Embryonic facial prominence (tissue), 1 donor: Measurements from ENCODE around the gene CDC37.
"Not testable (repeated sequence)": the region's sequence is repeated elsewhere in the genome, so short reads cannot be mapped to it uniquely, and the experiment has no call there.

Experiments used
- DNase-seq: peaks from one replicate; pipeline ENCODE4 v3.0.0-alpha.2; 2016; ENCODE audit errors: extremely low spot score

The CDC37 gene

DNA sequence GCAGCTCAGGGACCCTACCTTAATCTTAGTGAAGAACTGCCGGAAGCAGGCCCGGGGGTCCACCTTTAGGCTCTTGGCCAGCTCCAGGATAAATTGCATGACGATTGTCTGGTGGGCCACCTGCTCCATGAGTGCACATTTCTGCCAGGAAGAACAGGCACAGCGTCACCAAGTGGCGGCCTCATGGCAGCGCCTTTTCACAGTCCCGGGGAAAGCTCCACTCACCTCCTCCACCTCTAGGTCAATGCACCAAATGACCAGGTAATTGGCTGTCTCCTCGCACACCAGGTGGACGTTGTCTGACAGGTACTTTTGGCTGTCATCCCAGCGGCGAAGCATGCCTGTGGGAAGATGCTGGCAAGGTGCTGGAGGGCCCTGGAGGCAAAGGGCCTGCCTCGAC is 8.3 kb downstream of the CDC37 start:
- no peak for DNase-seq

DNA sequence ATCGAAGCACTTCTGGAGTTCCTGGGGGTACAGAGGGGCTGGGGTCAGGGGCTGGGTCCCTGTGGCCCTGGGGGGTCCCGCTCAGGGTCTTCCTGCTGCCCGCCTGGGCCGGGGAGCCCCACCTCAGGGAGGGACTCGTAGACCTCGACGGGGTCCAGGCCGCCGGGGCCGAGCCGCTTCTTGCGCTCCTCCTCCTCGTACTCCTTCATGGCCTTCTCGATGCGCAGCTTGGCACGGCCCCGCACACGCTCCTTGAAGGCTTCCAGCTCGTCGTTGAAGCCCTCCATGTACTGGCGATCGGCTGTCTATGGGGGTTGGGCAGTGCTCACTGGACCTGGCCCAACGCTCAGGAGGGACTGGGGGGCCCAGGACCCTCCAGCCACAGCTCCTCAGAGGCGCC is 10.2 kb downstream of the CDC37 start:
- DNase-seq: no peak

DNA sequence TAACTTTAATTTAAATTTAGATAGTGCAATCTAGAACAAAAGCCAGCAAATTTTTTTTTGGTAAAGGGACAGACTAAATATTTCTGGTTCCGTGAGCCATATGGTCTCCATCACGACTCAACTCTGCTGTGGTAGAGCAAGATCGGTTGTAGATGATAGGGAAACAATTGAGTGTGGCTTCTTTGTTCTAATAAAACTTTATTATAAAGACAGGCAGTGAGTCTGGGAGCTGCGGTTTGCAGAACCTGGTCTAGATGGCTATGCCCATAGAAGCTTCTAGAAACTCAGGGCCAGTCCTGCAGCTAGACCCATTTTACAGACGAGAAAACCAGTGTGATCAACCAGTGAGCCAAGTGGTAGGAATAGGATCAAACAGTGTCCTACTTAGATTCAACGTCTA is 11.2 kb downstream of the CDC37 start:
- DNase-seq: no peak

DNA sequence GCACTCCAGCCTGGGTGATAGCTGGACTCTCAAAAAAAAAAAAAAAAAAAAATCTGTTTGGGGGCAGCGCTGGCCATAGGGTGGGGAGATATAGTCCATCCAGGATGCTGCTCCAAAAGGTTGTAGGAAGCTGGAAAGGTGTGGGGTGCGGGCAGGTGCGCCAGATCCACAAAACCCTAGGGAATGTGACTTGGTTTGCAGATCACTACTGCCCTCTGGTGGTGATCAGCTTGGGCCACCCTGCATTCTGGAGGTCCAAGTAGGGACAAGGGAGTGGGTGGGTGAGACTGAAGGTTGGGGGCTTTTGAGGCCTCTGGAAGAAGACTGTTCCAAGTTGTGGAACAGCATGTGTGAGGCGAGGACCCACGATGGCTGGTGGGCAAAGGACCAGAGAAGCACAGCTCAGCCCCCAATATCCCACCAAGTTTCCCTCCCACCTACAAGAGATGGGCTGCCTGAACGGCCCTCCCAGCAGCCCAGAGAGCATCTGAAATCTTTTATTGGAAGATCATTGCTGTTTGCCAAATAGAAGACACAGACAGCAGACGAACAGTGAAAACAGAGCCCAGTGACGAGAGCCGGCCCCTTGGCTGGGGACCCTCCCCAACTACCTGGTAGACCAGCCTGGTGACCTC is 12.6 kb downstream of the CDC37 start:
- DNase-seq: no peak

DNA sequence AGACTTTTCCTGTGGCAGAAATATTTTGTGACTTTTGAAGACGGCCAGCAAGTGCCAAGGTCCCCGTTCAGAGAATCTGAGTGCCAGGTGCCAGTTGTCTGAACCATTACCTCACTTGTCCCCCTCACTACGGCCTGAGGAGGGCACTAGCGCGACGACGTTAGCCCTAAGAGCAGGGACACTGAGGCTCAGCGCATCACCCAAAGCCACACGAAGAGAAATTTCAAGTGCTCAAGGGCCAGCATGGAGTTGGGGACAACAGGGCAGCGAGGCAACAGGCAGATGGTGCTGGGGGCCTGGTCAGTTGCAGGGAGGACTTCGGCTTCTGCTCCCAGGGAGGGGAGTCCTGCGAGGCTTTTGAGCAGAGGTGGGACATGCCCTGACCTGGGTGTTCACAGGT is 13.5 kb downstream of the CDC37 start:
- DNase-seq: no peak

DNA sequence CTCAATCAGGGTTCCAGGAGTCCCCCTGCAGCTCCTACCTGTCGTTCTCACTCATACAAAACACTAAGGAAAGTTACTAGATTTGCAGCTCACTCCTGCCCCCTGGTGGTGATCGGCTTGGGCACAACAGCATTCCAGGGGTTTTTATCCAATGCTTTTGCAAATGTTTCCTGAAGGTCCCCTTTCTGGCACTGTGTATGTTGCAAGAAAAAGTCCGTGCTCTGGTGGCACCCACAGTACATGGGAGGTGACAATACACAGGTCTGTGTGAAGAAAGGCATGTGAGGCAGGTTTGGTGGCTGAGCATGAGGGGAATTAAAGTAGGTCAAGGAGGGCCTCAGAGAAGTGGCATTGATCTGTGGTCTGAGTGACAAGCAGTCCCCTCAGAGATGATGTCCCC is 14.4 kb downstream of the CDC37 start:
- DNase-seq: peak; percentile 57

DNA sequence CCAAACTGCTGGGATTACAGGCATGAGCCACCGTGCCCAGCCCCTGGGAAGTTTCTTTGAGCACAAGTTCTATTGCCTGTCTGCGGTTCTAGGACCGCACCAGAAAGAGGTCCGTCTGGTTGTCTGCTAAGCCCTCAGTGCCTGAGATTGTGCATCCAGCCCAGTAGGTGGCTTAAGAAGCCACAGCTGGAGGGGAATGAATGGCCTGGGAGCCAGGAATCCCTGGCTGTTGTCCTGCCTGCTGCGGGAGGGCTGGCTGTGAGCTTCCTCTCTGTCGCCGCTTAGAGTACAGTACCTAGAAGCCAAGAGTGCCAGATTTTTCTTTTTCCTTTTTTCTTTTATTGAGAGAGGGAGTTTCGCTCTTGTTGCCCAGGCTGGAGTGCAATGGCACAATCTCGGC is 18.8 kb downstream of the CDC37 start:
- DNase-seq: no peak

DNA sequence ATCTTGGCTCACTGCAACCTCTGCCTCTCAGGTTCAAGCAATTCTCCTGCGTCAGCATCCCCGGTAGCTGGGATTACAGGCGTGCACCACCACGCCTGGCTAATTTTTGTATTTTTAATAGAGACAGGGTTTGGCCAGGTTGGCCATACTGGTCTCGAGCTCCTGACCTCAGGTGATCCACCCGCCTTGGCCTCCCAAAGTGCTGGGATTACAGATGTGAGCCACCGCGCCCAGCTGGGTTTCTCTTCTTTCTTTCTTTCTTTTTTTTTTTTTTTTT is 20.2 kb downstream of the CDC37 start:
- DNase-seq: not testable (repeated sequence)

DNA sequence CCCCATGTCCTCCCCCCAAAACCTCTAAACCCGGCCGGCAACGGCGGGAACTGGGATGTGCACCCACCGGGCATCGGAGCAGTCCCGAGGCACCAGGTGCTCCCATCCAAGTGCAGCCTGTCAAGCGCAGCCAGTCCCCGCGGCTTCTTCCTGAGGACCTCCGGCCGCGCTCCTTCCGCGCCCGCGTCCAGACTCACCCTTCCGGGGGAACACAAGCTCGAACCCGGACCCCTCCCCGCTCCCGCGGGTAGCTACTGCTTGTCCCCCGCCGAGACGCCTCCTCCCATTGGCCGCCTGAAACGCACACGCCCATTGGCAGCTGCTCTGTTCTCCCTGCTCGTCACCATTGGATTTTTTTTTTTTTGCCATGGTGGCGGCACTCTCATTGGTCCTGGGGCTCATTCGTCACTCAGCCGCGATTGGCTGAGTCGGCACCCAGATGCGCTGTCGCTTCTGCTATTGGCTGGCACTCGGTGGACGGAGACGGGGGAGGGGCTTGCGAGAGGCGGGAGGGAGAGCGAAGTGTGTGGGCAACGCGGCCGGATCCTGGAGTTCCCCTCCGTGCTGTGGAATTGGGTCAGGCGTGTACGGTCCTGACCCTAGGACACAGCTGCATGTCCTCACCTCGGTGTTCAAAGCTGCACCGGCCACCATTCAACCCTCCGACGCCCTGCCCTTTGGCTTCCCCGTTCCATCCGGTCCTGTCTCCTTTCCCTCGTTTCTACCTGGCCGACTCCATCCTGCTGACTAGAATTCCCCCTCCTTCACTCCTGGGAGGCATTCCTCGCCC is 22.8 kb downstream of the CDC37 start, which contains the start of gene TYK2:
TYK2 (minus strand) TSS at position 260 of the 790 bp plus-strand sequence. CDS start 2,166 bp downstream, outside the sequence.
- DNase-seq: peak; percentile 95

DNA sequence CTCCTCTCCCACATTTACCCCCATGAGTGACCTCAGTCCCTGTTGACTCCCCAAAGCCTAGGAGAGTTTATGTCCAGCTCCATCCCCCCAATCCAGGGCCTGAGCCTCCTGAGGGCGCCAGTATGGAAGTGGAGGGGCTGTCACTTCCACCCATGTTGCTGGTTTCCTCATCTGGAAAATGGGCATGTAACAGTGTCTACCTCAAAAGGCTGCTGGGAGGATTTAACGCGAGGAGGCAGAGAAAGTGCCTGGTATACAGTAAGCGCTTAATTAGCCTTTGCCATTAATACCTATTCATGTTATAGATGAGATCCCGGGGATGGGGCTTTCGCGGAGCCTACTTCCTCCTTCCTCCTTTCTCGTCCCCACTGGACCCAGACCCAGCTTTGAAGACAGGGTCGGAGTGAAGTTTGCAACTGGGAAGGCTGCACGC is 23.4 kb downstream of the CDC37 start:
- DNase-seq: no peak

DNA sequence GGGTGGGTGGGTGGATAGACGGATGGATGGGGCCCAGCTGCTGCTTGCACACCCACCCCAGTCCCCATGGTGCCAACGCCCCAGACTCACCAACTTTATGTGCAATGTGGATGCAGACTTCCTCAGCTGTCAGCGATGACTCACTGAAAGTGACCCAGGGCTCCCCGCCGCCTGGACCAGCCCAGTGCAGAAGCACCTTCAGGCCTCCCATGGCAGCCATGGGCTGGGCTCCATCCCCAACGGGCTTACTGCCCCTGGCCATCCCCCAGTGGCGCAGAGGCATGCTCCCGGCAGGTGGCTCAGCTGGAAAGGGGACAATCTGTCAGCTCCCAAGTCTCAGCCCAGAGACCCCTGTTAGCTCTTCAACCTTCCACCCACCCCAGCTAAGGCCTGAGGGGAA is 25.2 kb downstream of the CDC37 start:
- DNase-seq: no peak

DNA sequence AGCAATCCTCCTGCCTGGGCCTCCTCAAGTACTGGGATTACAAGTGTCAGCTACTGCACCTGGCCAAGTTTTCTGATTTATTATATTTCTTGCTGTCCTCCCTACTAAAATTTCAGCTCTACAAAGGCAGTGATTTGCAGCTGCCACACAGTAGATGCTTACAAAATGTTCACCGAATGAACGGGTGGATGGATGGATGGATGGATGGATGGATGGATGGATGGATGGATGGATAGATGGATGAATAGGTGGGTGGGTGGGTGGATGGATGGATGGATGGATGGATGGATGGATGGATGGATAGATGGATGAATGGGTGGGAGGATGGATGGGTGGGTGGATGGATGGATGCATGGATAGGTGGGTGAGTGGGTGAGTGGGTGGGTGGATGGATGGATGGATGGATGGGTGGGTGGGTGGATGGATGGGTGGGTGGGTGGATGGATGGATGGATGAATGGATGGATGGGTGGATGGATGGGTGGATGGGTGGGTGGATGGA is 26.2 kb downstream of the CDC37 start:
- not testable (repeated sequence) for DNase-seq

DNA sequence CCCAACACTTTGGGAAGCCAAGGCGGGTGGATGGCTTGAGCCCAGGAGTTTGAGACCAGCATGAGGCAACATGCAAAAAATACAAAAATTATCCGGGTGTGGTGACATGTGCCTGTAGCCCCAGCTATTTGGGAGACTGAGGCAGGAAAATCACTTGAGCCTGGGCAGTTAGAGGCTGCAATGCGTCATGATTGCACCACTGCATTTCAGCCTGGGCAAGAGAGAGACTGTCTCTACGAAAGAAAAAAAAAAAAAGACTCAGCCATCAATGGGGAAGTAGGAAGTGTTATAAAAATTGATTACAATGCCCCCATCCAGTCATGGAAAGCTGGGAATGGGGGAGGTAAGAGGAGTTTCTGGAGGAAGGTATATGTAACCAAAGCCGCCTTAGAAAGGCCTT is 28.4 kb downstream of the CDC37 start:
- DNase-seq: no peak

DNA sequence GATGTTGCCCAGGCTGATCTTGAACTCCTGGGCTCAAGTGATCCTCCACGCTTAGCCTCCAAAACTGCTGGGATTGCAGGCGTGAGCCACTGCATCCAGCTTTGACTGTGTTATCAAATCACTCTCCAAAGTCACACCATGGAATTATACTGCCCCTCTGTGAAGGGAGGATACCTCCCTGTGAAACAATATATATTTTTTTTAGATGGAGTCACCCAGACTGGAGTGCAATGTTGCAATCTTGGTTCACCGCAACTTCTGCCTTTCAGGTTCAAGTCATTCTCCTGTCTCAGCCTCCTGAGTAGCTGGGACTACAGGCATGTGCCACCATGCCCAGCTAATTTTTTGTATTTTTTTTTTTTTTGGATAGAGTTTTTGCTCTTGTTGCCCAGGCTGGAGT is 30.7 kb downstream of the CDC37 start:
- DNase-seq: no peak

DNA sequence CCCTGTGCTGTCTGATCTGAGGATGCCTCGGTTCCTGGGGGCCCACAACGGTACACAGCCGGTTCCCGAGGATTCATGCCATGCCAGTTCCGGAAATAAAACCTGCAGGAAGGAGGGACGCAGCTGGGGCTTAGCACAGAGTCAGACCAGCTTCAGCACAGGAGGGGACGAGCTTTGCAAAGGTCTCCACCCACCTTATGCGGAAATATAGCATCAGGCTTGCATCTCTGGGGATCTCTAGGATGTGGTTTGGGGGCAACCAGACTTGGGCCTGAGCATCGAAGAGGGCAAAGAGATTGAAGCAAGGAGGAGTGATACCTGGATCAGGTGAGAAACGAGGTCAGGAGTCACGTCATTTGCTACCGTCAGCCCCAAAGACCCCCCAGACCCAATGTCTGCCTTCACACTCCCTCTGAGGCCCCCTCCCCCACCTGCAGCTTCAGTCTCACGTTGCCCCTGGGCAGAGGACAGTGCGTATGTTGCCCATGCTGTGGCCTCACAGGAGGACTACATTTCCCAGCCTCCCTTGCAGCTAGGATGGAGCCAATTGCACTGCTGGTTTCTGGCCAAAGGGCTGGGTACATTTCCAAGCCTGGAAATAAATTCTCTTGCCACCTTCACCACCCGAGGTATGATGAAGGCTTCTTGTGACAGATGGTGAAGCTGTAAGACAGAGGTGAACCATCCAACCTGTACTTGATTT is 35.1 kb downstream of the CDC37 start:
- DNase-seq: no peak

DNA sequence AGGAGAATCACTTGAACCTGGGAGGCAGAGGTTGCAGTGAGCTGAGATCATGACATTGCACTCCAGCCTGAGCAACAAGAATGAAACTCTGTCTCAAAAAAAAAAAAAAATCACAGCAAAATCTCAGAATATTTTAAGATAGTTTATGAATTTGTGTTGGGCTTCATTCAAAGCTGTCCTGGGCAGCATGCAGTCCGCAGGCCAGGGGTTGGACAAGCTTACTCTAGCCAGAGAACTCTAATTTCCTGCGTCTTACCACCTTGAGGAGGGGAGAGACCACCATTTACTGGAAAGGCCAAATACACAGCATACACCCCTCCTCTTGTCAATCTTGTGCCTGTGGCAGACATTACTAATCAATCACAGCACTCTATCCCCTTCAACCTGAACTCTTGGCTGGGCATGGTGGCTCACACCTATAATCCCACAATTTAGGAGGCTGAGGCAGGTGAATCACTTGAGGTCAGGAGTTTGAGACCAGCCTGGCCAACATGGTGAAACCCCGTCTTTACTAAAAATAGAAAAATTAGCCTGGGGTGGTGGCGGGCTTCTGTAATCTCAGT is 36.3 kb downstream of the CDC37 start:
- not testable (repeated sequence) for DNase-seq

DNA sequence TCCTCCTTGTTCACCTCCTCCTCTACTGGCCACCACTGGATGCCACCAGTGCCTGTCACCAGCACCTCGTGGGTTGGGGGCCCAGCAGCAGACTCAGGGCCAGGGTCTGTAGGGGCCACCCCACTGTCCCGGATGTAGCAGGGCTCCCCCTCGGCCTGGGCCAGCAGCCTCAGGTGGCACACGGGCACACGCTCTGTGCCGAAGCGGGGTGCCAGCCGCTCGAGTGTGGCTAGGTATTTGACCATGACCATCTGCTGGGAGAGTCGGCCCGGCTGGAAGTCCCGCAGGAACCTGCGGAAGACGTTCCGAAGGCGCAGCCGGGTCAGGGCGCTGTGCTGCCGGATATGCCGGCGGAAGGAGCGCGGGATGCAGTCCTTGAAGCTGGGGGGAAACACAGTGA is 37.8 kb downstream of the CDC37 start:
- no peak for DNase-seq

DNA sequence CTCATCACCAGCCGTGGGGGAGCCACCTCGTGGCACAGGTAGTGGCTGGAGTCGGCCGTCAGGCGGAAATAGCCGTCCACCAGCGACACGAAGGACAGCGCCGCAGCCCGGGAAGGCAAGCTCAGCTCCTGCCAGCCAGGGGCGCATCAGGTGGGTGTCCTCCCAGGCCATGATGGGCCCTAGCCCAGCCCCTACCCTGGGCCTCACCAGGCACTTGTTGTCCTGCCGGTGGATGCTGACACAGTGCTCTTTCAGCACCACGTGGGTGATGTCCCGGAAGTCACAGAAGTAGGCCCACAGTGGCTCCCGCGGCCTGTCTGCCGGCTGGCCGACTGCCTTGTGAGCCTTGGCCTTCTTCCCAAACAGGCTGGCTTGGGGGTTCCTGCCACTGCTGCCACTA is 38.7 kb downstream of the CDC37 start:
- no peak for DNase-seq

DNA sequence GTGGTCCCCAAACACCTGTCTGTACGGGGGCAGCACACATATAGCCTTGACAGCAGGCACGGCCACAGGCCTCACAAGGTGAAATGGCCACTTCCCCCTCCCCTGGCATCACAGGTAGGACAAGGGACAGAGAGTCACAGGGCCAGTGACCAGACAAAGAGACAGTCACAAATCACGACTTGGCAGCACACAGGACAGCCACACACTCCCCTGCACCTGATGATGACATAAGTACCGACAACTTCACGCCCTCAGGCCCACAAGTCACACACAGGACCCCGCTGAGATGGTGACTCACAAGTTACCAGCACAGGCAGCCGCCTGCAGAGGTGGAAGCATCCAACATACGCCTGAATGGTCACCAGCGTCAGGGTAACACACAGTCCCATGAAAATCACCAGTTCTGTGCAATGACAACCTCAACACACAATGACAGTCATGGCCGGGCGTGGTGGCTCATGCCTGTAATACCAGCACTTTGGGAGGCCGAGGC is 39.5 kb downstream of the CDC37 start:
- no peak for DNase-seq

DNA sequence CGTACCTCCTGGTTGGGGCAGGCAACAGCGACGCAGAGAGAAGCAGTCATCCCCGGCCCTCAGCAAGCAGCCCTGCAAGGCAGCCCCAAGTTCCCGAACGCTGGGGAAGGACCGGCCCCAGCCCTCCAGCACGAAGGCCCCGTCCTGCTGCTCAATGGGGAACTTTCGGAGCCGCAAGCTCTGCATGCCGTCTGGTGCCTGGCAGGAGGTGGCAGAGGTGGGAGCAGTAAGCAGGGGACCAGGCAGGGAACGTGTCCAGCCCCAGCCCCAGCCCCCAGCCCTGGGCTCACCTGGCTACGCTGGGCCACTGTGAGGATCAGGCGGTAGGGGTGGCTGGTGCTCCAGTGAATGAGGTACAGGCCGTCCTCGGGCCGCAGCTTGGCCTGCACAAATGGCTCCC is 41.1 kb downstream of the CDC37 start:
- DNase-seq: no peak

DNA sequence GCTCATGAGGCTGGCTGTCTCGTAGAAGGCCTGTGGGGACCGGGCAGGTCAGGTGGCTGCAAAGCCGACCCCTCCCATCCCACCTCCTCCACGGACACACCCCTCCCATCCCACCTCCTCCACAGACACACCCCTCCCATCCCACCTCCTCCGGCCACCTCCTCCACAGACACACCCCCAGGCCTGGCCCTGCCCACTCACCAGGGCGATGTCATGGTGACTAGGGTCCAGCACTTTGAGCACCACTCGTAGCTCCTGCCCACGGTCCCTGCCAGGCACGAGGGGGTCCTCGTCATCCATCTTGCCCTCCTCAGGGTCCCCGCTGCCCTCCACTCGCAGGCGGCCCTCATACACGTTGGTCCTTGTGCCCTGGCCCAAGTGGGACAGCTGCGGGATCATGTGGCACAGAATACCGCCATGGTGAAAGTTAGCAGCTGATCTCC is 41.8 kb downstream of the CDC37 start:
- no peak for DNase-seq

DNA sequence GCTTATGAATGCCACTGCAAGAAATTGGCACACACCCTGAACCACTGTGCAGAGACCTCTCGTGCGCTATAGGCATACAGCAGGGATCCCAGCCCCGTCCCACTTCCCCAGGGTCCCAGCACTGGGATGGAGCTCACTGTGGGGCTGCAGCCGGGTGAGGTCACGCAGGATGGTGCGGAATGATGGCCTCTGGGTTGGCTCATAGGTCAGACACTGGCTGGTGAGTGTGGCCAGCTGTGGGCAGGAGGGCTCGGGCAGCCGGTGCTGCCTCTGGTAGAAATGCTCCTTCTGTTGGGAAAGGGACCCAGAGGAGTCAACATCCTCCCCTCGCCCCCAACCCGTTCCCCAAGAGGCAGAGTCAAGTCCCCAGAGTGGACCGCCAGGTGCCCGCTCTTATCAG is 46.9 kb downstream of the CDC37 start:
- no peak for DNase-seq
